Measurements from ENCODE around the gene FBXL7.

DNA sequence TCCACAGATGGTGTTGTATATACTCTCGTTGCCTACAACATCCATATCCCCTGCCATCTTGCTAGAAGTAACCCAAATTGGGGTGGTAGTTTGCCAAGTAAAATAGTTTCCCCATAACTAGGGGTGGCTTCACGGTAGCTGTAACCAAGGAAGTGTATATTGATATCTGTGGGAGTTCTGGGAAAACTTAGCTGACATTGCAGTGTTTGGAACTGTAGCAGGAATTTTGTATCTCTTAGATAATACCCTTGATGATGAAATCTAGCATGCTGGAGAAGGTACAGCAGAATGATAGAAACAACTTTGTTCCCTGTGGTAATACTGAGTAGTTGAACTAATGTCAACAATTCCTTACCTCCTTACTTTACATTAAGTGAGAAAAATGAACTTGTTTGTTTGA, 29.8 kb downstream of the FBXL7 start:
- TF ChIP-seq, protein P1, sequence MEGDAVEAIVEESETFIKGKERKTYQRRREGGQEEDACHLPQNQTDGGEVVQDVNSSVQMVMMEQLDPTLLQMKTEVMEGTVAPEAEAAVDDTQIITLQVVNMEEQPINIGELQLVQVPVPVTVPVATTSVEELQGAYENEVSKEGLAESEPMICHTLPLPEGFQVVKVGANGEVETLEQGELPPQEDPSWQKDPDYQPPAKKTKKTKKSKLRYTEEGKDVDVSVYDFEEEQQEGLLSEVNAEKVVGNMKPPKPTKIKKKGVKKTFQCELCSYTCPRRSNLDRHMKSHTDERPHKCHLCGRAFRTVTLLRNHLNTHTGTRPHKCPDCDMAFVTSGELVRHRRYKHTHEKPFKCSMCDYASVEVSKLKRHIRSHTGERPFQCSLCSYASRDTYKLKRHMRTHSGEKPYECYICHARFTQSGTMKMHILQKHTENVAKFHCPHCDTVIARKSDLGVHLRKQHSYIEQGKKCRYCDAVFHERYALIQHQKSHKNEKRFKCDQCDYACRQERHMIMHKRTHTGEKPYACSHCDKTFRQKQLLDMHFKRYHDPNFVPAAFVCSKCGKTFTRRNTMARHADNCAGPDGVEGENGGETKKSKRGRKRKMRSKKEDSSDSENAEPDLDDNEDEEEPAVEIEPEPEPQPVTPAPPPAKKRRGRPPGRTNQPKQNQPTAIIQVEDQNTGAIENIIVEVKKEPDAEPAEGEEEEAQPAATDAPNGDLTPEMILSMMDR (IDR thresholded peaks at IDR 0.05), result no peak
- TF ChIP-seq EZH2 (IDR thresholded peaks at IDR 0.05) (no peak), EZH2phosphoT487 (IDR thresholded peaks at IDR 0.05) (no peak)
